PC-9 (cell line): ENCODE data around the gene ANKRA2. TPM values are rescaled to one million over a fixed set of nuclear protein-coding genes. Genes with fewer than 3 reads are reported as not detected.

Experiments used
- BruUV-seq: library from RNA; stranded (reverse); fragments of 400-500 nt; replicated peaks from 2 replicates; lab custom pipeline; 2021; lab: Mats Ljungman, UMichigan
- CTCF ChIA-PET: fragments of 300-600 bp; sonication (Branson Sonifier 250); formaldehyde crosslinking; loops from one replicate; lab custom pipeline; 2022; ENCODE audit warnings: antibody characterized with exemption; lab: Charles Lee
- POLR2A ChIA-PET: fragments of 300-600 bp; sonication (Branson Sonifier 250); formaldehyde crosslinking; loops from one replicate; lab custom pipeline; 2022; ENCODE audit warnings: antibody characterized with exemption; ENCODE audit not compliant: unreplicated experiment; lab: Charles Lee
- DNase-seq, 2 experiments: peaks; one replicate each; pipeline versions ENCODE4 v3.0.0 to v3.0.0-alpha.2; 2015 to 2022; ENCODE audit warnings: mixed read lengths in 1 of 2
- H2AFZ ChIP-seq: fragments of 200-600 bp; sonication (generic); 2 replicates; pipeline ENCODE4 v1.8.1; 2017; ENCODE audit warnings: antibody characterized with exemption
- H3F3A ChIP-seq: fragments of 200-600 bp; sonication (generic); 2 replicates; pipeline ENCODE4 v1.8.1; 2017; ENCODE audit warnings: antibody characterized with exemption, mild to moderate bottlenecking, low read depth; ENCODE audit not compliant: insufficient read depth
- H3K27ac ChIP-seq: fragments of 200-600 bp; sonication (generic); 2 replicates; pipeline ENCODE4 v1.6.1; 2016; ENCODE audit warnings: mixed run types
- H3K27me3 ChIP-seq: fragments of 200-600 bp; sonication (generic); 2 replicates; pipeline ENCODE4 v1.6.1; 2016; ENCODE audit warnings: low read depth, mixed run types; ENCODE audit not compliant: insufficient read depth
- H3K36me3 ChIP-seq: fragments of 200-600 bp; sonication (generic); 2 replicates; pipeline ENCODE4 v1.6.1; 2016; ENCODE audit warnings: low read depth, mixed run types
- H3K4me1 ChIP-seq: fragments of 200-600 bp; sonication (generic); replicated peaks from 2 replicates; pipeline ENCODE4 v1.6.1; 2016; ENCODE audit warnings: mixed run types; ENCODE audit not compliant: insufficient read depth
- H3K4me2 ChIP-seq: fragments of 200-600 bp; sonication (generic); 2 replicates; pipeline ENCODE4 v1.6.1; 2017; ENCODE audit warnings: mixed run types
- H3K4me3 ChIP-seq: fragments of 200-600 bp; sonication (generic); 2 replicates; pipeline ENCODE4 v1.6.1; 2016; ENCODE audit warnings: mixed run types
- H3K79me2 ChIP-seq: fragments of 200-600 bp; sonication (generic); 2 replicates; pipeline ENCODE4 v1.6.1; 2017; ENCODE audit warnings: low read depth, mixed run types
- H3K9me2 ChIP-seq: fragments of 200-600 bp; sonication (generic); 2 replicates; pipeline ENCODE4 v1.8.1; 2017; ENCODE audit warnings: mild to moderate bottlenecking; ENCODE audit not compliant: insufficient read depth
- H3K9me3 ChIP-seq: fragments of 200-600 bp; sonication (generic); 2 replicates; pipeline ENCODE4 v1.8.1; 2016; ENCODE audit warnings: low read depth; ENCODE audit not compliant: insufficient read depth
- H4K20me1 ChIP-seq: fragments of 200-600 bp; sonication (generic); 2 replicates; pipeline ENCODE4 v1.8.1; 2017; ENCODE audit not compliant: insufficient read depth
- EZH2 ChIP-seq: fragments of 200-600 bp; sonication (generic); IDR thresholded peaks from 2 replicates; pipeline ENCODE4 v1.8.0; 2017; ENCODE audit warnings: antibody characterized with exemption, low read depth
- intact Hi-C: fragments of 100-400 bp; cut with micrococcal nuclease; formaldehyde crosslinking; loops from one replicate; pipeline ENCODE4 v1.10.0; 2022; ENCODE audit not compliant: unreplicated experiment
- total RNA-seq: library from RNA; stranded (reverse); gene quantifications from 2 replicates; pipeline ENCODE4 v1.2.3, GENCODE V29; 2021
- TF ChIP-seq, protein P1 (sequence below): fragments of 200-600 bp; sonication (generic); conservative IDR thresholded peaks from 2 replicates; pipeline ENCODE4 v1.6.1; 2017; ENCODE audit warnings: mixed run types, antibody characterized with exemption, mild to moderate bottlenecking, moderate library complexity

Gene ANKRA2
- total RNA-seq, 1 experiment from 2014 or later: 15.5 TPM

DNA sequence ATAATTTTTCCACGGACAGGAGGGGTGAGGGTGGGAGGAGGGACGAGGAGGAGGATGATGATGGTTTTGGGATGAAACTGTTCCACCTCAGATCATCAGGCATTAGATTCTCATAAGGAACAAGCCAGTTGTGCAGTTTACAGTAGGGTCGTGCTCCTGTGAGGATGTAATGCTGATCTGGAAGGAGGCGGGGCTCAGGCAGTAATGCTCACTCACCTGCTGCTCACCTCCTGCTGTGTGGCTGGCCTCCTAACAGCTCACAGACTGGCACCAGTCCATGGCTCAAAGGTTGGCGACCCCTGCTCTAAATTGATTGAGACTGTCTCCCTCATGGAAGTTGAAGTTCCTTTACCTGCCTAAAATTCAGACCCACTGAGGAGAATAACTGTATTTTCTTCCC, 33.2 kb downstream of the ANKRA2 start:
- Histone ChIP-seq H3K27me3 (no peaks in the 10 kb centered on the region), H2AFZ (no peak overlapping the region), H3K9me3 (0 out of 2 replicates have a peak, but pooled peaks cover 3% of the 10 kb centered on the region), H3K79me2 (no peaks in the 10 kb centered on the region), H4K20me1 (no peaks in the 10 kb centered on the region), H3K4me2 (no peak overlapping the region), H3K4me1 (0 out of 2 replicates have a peak, but pooled peaks cover 5% of the 10 kb centered on the region), H3K36me3 (no peaks in the 10 kb centered on the region), H3F3A (no peaks in the 10 kb centered on the region; the same call in 1 of the 2 replicates), H3K4me3 (no peak overlapping the region), H3K9me2 (no peaks in the 10 kb centered on the region), H3K27ac (no peak overlapping the region)
- no TSS peak for BruUV-seq
- intact Hi-C loops: no loop called here
- no peak for DNase-seq
- CTCF ChIA-PET: no interaction called here
- POLR2A ChIA-PET: no interaction called here
- TF ChIP-seq, protein P1, sequence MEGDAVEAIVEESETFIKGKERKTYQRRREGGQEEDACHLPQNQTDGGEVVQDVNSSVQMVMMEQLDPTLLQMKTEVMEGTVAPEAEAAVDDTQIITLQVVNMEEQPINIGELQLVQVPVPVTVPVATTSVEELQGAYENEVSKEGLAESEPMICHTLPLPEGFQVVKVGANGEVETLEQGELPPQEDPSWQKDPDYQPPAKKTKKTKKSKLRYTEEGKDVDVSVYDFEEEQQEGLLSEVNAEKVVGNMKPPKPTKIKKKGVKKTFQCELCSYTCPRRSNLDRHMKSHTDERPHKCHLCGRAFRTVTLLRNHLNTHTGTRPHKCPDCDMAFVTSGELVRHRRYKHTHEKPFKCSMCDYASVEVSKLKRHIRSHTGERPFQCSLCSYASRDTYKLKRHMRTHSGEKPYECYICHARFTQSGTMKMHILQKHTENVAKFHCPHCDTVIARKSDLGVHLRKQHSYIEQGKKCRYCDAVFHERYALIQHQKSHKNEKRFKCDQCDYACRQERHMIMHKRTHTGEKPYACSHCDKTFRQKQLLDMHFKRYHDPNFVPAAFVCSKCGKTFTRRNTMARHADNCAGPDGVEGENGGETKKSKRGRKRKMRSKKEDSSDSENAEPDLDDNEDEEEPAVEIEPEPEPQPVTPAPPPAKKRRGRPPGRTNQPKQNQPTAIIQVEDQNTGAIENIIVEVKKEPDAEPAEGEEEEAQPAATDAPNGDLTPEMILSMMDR: no peak
- TF ChIP-seq EZH2: no peak

DNA sequence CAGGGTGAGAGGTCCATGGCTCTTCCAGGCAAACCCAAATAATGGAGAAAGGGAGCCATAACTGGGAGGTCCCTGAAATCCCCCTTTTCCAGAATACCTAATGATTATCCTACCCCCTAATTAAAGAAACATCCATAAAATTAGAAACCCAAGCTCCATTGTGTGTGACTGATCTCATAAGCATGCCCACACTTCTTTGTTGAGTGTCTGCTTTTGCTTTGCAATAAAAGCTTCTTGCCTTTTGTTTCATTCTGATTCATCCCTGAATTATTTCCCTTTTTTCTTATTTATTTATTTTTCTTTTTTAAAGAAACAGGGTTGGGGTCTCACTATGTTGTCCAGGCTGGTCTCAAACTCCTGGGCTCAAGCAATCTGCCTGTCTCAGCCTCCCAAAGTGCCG, 34.1 kb downstream of the ANKRA2 start:
- intact Hi-C loops: no loop called here

DNA sequence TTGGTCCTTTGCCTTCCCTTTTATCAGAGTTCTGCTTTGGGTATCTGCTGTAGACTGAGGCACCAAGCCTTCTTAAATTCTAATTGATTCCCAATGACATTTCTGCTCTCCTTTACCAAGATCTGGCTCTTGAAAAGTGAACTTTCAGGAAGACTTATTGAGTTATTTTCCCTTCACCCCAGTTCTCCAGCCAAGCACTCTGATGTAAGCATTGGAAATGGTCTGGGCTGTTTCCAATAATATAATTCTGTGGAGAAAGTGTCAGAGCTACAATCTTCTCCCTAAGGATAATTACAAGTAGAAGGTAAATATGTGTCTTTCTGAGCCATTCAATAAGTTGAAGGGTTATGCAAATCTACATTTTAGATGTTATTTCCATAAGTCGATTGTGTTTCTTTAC, 36.4 kb downstream of the ANKRA2 start:
- H4K20me1 ChIP-seq: no peaks in the 10 kb centered on the region
- no peak overlapping the region for H3K4me3 ChIP-seq
- 0 out of 2 replicates have a peak, but pooled peaks cover 5% of the 10 kb centered on the region for H3K4me1 ChIP-seq
- ChIA-PET POLR2A (no interaction called here), CTCF (no interaction called here)
- H3K36me3 ChIP-seq: no peaks in the 10 kb centered on the region
- H3F3A ChIP-seq: no peaks in the 10 kb centered on the region
- no peak for DNase-seq
- no TSS peak for BruUV-seq
- intact Hi-C loops: no loop called here
- no peak overlapping the region for H3K4me2 ChIP-seq
- no peaks in the 10 kb centered on the region for H3K9me2 ChIP-seq
- no peaks in the 10 kb centered on the region for H3K9me3 ChIP-seq
- TF ChIP-seq EZH2: no peak
- TF ChIP-seq, protein P1: no peak
- H3K27me3 ChIP-seq: no peaks in the 10 kb centered on the region
- H2AFZ ChIP-seq: no peak overlapping the region
- no peaks in the 10 kb centered on the region for H3K79me2 ChIP-seq
- no peak overlapping the region for H3K27ac ChIP-seq

More for the DNA sequence above, 34.1 kb downstream of the ANKRA2 start:
- Histone ChIP-seq H2AFZ (no peak overlapping the region), H3K9me2 (no peaks in the 10 kb centered on the region), H3F3A (no peaks in the 10 kb centered on the region), H3K4me1 (0 out of 2 replicates have a peak, but pooled peaks cover 5% of the 10 kb centered on the region), H3K27me3 (no peaks in the 10 kb centered on the region), H3K36me3 (no peaks in the 10 kb centered on the region), H3K4me2 (no peak overlapping the region), H3K4me3 (no peak overlapping the region), H3K79me2 (no peaks in the 10 kb centered on the region), H3K27ac (no peak overlapping the region), H4K20me1 (no peaks in the 10 kb centered on the region), H3K9me3 (0 out of 2 replicates have a peak, but pooled peaks cover 3% of the 10 kb centered on the region)
- ChIA-PET CTCF (interaction anchor here (0.5 to 0.6 kb wide), 2 partner anchors 9 to 72 kb away, joined by 6 to 15 read pairs; no protein-coding TSS in a partner anchor), POLR2A (no interaction called here)
- TF ChIP-seq, protein P1: no peak
- no peak for TF ChIP-seq EZH2
- BruUV-seq: no TSS peak
- DNase-seq: no peak
